H4 (cell line): ENCODE data around the gene PPP1CA. TPM values are rescaled to one million over a fixed set of nuclear protein-coding genes. Genes with fewer than 3 reads are reported as not detected.

Experiments used
- DNase-seq: peaks from one replicate; pipeline ENCODE4 v3.0.0-alpha.2; 2015; ENCODE audit warnings: low spot score
- total RNA-seq: library from RNA; depleted of rRNA; stranded (reverse); fragments of >200 nt; shearing (Covaris generic); gene quantifications from 2 replicates; pipeline ENCODE4 v1.2.3, GENCODE V29; 2014; rRNA removed

PPP1CA gene
- 212 and 231 TPM in 2 replicates for total RNA-seq

- DNase-seq, result peak; percentile 70
Measured at GRCh38 chr11:67401495-67402191, at the start of gene PPP1CA. TSS of gene PPP1CA (minus strand) at chr11:67401858. CDS start at chr11:67401782, 76 bp downstream.

GRCh38 chr11:67450796-67451657 is 49.4 kb upstream of the PPP1CA start:
- no peak for DNase-seq

- no peak for DNase-seq
Measured at GRCh38 chr11:67449116-67449844, 47.6 kb upstream of the PPP1CA start.

GRCh38 chr11:67448220-67448609 is 46.6 kb upstream of the PPP1CA start:
- DNase-seq, result no peak

GRCh38 chr11:67445515-67445914 is 43.9 kb upstream of the PPP1CA start:
- no peak for DNase-seq

GRCh38 chr11:67442504-67443404 is 41.1 kb upstream of the PPP1CA start:
- no peak for DNase-seq

- no peak for DNase-seq
Measured at GRCh38 chr11:67441731-67442351, 40.2 kb upstream of the PPP1CA start.

- DNase-seq, result no peak
Measured at GRCh38 chr11:67441098-67441563, 39.5 kb upstream of the PPP1CA start.

- DNase-seq, result no peak
Measured at GRCh38 chr11:67440229-67441097, 38.8 kb upstream of the PPP1CA start.

- peak; percentile 39 for DNase-seq
Measured at GRCh38 chr11:67439321-67440228, 37.9 kb upstream of the PPP1CA start.

- no peak for DNase-seq
Measured at GRCh38 chr11:67438158-67438902, 36.7 kb upstream of the PPP1CA start.

GRCh38 chr11:67437809-67438157 is 36.1 kb upstream of the PPP1CA start:
- no peak for DNase-seq

GRCh38 chr11:67437082-67437808 is 35.6 kb upstream of the PPP1CA start, which contains the start of gene PTPRCAP:
TSS of gene PTPRCAP (minus strand) at chr11:67437682. CDS start at chr11:67437619, 63 bp downstream.
- DNase-seq, result no peak

- DNase-seq, result peak; percentile 33
Measured at GRCh38 chr11:67436459-67437081, 34.9 kb upstream of the PPP1CA start.

- no peak for DNase-seq
Measured at GRCh38 chr11:67435727-67436458, 34.2 kb upstream of the PPP1CA start.
